Neural cell (in vitro differentiated cells): ENCODE results near the gene HHATL. TPM values are rescaled to one million over a fixed set of nuclear protein-coding genes. Genes with fewer than 3 reads are reported as not detected.

ENCODE experiments used
- H2AFZ ChIP-seq: fragments of 200-600, 300-800 bp; sonication (generic), shearing (Covaris generic); 2 replicates; pipeline ENCODE4 v1.6.0; 2014; ENCODE audit warnings: low read depth, mild to moderate bottlenecking, antibody characterized with exemption, low read length, moderate library complexity
- H3F3A ChIP-seq: fragments of 200-600 bp; shearing (Covaris generic); 2 replicates; pipeline ENCODE4 v1.6.1; 2016; ENCODE audit warnings: mild to moderate bottlenecking, moderate library complexity, mixed read lengths, antibody characterized with exemption, low read length; ENCODE audit not compliant: insufficient read depth, poor library complexity, severe bottlenecking
- H3K27ac ChIP-seq: fragments of 200-600, 300-800 bp; sonication (generic), shearing (Covaris generic); 2 replicates; pipeline ENCODE4 v1.5.1; 2014; ENCODE audit warnings: mild to moderate bottlenecking, low read length, moderate library complexity
- H3K27me3 ChIP-seq: fragments of 300-800, 200-600 bp; sonication (generic), shearing (Covaris generic); 2 replicates; pipeline ENCODE4 v1.6.0; 2014; ENCODE audit warnings: mild to moderate bottlenecking, low read depth, low read length, moderate library complexity; ENCODE audit not compliant: insufficient read depth
- H3K36me3 ChIP-seq: fragments of 300-800, 200-600 bp; sonication (generic), shearing (Covaris generic); 2 replicates; pipeline ENCODE4 v1.5.1; 2014; ENCODE audit warnings: mild to moderate bottlenecking, antibody characterized with exemption, low read length, moderate library complexity; ENCODE audit not compliant: insufficient read depth
- H3K4me2 ChIP-seq: fragments of 300-800, 200-600 bp; sonication (generic), shearing (Covaris generic); 2 replicates; pipeline ENCODE4 v1.6.0; 2014; ENCODE audit warnings: mild to moderate bottlenecking, low read length
- H3K4me3 ChIP-seq: fragments of 300-800, 200-600 bp; sonication (generic), shearing (Covaris generic); 2 replicates; pipeline ENCODE4 v1.5.1; 2014; ENCODE audit warnings: mild to moderate bottlenecking, low read length, moderate library complexity
- H3K79me2 ChIP-seq: fragments of 200-600 bp; shearing (Covaris generic); replicated peaks from 2 replicates; pipeline ENCODE4 v1.6.0; 2014; ENCODE audit warnings: mild to moderate bottlenecking, low read length, moderate library complexity; ENCODE audit not compliant: insufficient read depth
- H3K9ac ChIP-seq: fragments of 300-800, 200-600 bp; sonication (generic), shearing (Covaris generic); 2 replicates; pipeline ENCODE4 v1.6.1; 2016; ENCODE audit warnings: mild to moderate bottlenecking, low read length, mixed read lengths
- H3K9me2 ChIP-seq: fragments of 200-600 bp; shearing (Covaris generic); 2 replicates; pipeline ENCODE4 v1.6.1; 2016; ENCODE audit warnings: mild to moderate bottlenecking, low read length, mixed read lengths; ENCODE audit not compliant: insufficient read depth
- H3K9me3 ChIP-seq: fragments of 200-600, 300-800 bp; sonication (generic), shearing (Covaris generic); 2 replicates; pipeline ENCODE4 v1.6.1; 2016; ENCODE audit warnings: mild to moderate bottlenecking, mixed run types, low read length, moderate library complexity, mixed read lengths
- H4K20me1 ChIP-seq: fragments of 200-600 bp; shearing (Covaris generic); 2 replicates; pipeline ENCODE4 v1.6.1; 2016; ENCODE audit warnings: mild to moderate bottlenecking, mixed run types; ENCODE audit not compliant: insufficient read depth
- EP300 ChIP-seq: fragments of 450-650 bp; conservative IDR thresholded peaks from 2 replicates; pipeline ENCODE4 v1.6.1; 2014; ENCODE audit warnings: antibody characterized with exemption, mild to moderate bottlenecking, moderate library complexity; ENCODE audit not compliant: poor library complexity, severe bottlenecking
- EZH2 ChIP-seq: fragments of 200-600, 300-800 bp; shearing (Covaris generic), sonication (generic); IDR thresholded peaks from 2 replicates; pipeline ENCODE4 v1.6.1; 2014; ENCODE audit warnings: antibody characterized with exemption, low read length, borderline replicate concordance, mild to moderate bottlenecking; ENCODE audit not compliant: insufficient read depth, poor library complexity, severe bottlenecking
- MXI1 ChIP-seq: fragments of 450-650 bp; conservative IDR thresholded peaks from 2 replicates; pipeline ENCODE4 v1.6.1; 2014; ENCODE audit warnings: antibody characterized with exemption, mild to moderate bottlenecking; ENCODE audit not compliant: poor library complexity, severe bottlenecking
- POLR2AphosphoS5 ChIP-seq: IDR thresholded peaks from 2 replicates; pipeline ENCODE4 v1.6.1; 2012
- RAD21 ChIP-seq: fragments of 450-650 bp; conservative IDR thresholded peaks from 2 replicates; pipeline ENCODE4 v1.6.1; 2014; ENCODE audit warnings: antibody characterized with exemption, mild to moderate bottlenecking, moderate library complexity
- REST ChIP-seq: IDR thresholded peaks from 2 replicates; pipeline ENCODE4 v1.6.1; 2012; ENCODE audit warnings: borderline replicate concordance
- SMC3 ChIP-seq: fragments of 450-650 bp; conservative IDR thresholded peaks from 2 replicates; pipeline ENCODE4 v1.6.1; 2014; ENCODE audit warnings: antibody characterized with exemption, mild to moderate bottlenecking, moderate library complexity; ENCODE audit not compliant: poor library complexity
- TAF1 ChIP-seq: IDR thresholded peaks from 2 replicates; pipeline ENCODE4 v1.6.1; 2012; ENCODE audit warnings: low read depth
- polyA plus RNA-seq: library from polyadenylated mRNA; depleted of rRNA; stranded (reverse); fragments of >200 nt; gene quantifications from 2 replicates; pipeline ENCODE4 v1.2.3, GENCODE V29; 2014
- TF ChIP-seq, protein P1 (sequence below): fragments of 450-650 bp; IDR thresholded peaks from 2 replicates; pipeline ENCODE4 v1.5.1; 2014; ENCODE audit warnings: antibody characterized with exemption, mild to moderate bottlenecking, moderate library complexity; ENCODE audit not compliant: poor library complexity, severe bottlenecking

The HHATL gene
- polyA plus RNA-seq, 1 donor from 2014 or later = not detected

GRCh38 chr3:42662037-42662812, 40.4 kb downstream of the HHATL start:
- H3K79me2 ChIP-seq = no peaks in the 10 kb centered on the region
- H3K9me2 ChIP-seq = no peaks in the 10 kb centered on the region
- H3K4me2 ChIP-seq = no peak overlapping the region
- no peaks in the 10 kb centered on the region for H4K20me1 ChIP-seq
- H2AFZ ChIP-seq = no peak overlapping the region
- no peak overlapping the region for H3K27ac ChIP-seq
- no peaks in the 10 kb centered on the region for H3K36me3 ChIP-seq
- H3K9me3 ChIP-seq = no peaks in the 10 kb centered on the region
- no peaks in the 10 kb centered on the region for H3F3A ChIP-seq
- H3K4me3 ChIP-seq = no peak overlapping the region
- H3K27me3 ChIP-seq = no peaks in the 10 kb centered on the region
- no peak for TF ChIP-seq SMC3
- TF ChIP-seq EZH2 = no peak
- TF ChIP-seq, protein P1, sequence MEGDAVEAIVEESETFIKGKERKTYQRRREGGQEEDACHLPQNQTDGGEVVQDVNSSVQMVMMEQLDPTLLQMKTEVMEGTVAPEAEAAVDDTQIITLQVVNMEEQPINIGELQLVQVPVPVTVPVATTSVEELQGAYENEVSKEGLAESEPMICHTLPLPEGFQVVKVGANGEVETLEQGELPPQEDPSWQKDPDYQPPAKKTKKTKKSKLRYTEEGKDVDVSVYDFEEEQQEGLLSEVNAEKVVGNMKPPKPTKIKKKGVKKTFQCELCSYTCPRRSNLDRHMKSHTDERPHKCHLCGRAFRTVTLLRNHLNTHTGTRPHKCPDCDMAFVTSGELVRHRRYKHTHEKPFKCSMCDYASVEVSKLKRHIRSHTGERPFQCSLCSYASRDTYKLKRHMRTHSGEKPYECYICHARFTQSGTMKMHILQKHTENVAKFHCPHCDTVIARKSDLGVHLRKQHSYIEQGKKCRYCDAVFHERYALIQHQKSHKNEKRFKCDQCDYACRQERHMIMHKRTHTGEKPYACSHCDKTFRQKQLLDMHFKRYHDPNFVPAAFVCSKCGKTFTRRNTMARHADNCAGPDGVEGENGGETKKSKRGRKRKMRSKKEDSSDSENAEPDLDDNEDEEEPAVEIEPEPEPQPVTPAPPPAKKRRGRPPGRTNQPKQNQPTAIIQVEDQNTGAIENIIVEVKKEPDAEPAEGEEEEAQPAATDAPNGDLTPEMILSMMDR = no peak
- TF ChIP-seq TAF1 = no peak
- TF ChIP-seq REST = no peak
- no peak for TF ChIP-seq MXI1
- TF ChIP-seq EP300 = no peak
- no peak for TF ChIP-seq POLR2AphosphoS5
- no peak for TF ChIP-seq RAD21
- H3K9ac ChIP-seq = no peak overlapping the region

- H3K9me3 ChIP-seq = no peaks in the 10 kb centered on the region
- no peak overlapping the region for H3K4me3 ChIP-seq
- H3F3A ChIP-seq = no peaks in the 10 kb centered on the region
- TF ChIP-seq EP300 = no peak
- no peak for TF ChIP-seq SMC3
- TF ChIP-seq EZH2 = no peak
- no peak for TF ChIP-seq REST
- TF ChIP-seq, protein P1 = no peak
- no peak for TF ChIP-seq POLR2AphosphoS5
- TF ChIP-seq MXI1 = no peak
- no peak for TF ChIP-seq RAD21
- TF ChIP-seq TAF1 = no peak
- H3K79me2 ChIP-seq = no peaks in the 10 kb centered on the region
- no peaks in the 10 kb centered on the region for H3K27me3 ChIP-seq
- H2AFZ ChIP-seq = no peak overlapping the region
- H3K4me2 ChIP-seq = no peak overlapping the region
- no peaks in the 10 kb centered on the region for H3K36me3 ChIP-seq
- H4K20me1 ChIP-seq = no peaks in the 10 kb centered on the region
- H3K27ac ChIP-seq = no peak overlapping the region
- no peak overlapping the region for H3K9ac ChIP-seq
- H3K9me2 ChIP-seq = no peaks in the 10 kb centered on the region
Observed at GRCh38 chr3:42661593-42662022, 41.0 kb downstream of the HHATL start.
